Activated CD8-positive, alpha-beta memory T cell treated with anti-CD3 and anti-CD28 coated beads, Interleukin-2, amount 50 U/mL, for 4 hours (primary cell): ENCODE data around the gene CDH1.
A peak's percentile ranks its signal among the peaks of the same experiment; 100 is the strongest.
"Not testable (repeated sequence)": the region's sequence is repeated elsewhere in the genome, so short reads cannot be mapped to it uniquely, and the experiment has no call there.

Source experiments
- DNase-seq: peaks from one replicate; pipeline ENCODE4 v3.0.0-alpha.2; 2020

Gene CDH1

DNA sequence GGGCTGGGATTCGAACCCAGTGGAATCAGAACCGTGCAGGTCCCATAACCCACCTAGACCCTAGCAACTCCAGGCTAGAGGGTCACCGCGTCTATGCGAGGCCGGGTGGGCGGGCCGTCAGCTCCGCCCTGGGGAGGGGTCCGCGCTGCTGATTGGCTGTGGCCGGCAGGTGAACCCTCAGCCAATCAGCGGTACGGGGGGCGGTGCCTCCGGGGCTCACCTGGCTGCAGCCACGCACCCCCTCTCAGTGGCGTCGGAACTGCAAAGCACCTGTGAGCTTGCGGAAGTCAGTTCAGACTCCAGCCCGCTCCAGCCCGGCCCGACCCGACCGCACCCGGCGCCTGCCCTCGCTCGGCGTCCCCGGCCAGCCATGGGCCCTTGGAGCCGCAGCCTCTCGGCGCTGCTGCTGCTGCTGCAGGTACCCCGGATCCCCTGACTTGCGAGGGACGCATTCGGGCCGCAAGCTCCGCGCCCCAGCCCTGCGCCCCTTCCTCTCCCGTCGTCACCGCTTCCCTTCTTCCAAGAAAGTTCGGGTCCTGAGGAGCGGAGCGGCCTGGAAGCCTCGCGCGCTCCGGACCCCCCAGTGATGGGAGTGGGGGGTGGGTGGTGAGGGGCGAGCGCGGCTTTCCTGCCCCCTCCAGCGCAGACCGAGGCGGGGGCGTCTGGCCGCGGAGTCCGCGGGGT, at the start of gene CDH1:
Gene CDH1 (plus strand): TSS at position 247 of the 684 bp plus-strand sequence. CDS start 124 bp downstream, at position 371.
- peak; percentile 22 for DNase-seq

DNA sequence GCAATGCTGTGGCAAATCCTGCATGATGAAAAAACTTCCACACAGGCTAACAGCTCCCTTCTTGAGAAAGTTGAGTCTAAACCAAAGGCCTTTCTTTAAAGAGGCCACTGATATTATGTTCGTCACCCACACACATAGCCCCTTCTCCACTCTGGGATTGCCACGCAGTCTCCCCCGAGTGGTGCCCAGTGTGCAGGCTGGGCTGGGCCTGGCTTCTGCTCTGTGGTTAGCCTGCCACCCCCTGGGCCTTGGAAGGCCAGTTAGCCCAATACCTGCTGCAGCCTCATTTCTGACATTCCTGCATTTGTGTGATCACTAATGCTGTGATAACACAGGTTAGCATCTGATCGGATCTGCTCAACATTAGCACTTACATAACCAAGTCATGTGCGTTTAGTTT, 47.2 kb upstream of the CDH1 start:
- DNase-seq = no peak

DNA sequence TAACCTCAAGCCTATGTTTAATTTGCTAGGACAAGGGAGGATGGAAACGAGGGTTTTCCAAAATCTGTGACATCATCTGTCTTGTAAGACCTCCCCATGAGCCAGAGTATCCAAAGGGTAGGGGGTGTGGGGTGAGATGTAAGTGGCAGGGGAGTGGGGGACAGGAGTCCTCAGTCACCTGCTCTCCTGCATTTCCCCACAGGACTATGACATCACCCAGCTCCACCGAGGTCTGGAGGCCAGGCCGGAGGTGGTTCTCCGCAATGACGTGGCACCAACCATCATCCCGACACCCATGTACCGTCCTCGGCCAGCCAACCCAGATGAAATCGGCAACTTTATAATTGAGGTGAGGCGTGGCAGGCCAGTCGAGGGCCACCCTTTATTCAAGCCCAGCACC, 41.5 kb upstream of the CDH1 start:
- DNase-seq = no peak

DNA sequence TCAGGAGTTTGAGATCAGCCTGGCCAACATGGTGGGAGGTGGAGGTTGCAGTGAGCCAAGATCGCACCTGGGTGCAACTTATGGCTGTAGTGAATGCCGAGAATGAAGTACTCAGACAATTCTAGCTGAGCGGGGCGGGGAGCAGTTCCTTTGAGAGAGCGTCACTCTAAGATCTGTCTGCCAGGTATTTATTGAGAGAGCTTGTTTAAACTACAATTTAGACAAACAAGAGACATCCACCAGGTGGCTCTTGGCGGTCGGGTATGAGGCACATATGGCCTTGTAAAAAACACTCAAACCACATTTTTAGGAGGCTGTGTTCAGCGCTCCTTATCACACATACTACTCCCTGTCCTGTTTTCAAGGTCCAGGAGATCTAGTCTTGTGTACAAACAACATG, 40.6 kb upstream of the CDH1 start:
- no peak for DNase-seq

DNA sequence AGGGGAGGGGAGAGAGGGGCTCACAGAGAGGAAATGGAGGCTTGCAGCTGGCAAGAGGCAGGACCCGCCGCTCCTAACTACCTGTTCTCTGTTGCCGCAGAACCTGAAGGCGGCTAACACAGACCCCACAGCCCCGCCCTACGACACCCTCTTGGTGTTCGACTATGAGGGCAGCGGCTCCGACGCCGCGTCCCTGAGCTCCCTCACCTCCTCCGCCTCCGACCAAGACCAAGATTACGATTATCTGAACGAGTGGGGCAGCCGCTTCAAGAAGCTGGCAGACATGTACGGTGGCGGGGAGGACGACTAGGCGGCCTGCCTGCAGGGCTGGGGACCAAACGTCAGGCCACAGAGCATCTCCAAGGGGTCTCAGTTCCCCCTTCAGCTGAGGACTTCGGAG, 39.0 kb upstream of the CDH1 start:
- no peak for DNase-seq

DNA sequence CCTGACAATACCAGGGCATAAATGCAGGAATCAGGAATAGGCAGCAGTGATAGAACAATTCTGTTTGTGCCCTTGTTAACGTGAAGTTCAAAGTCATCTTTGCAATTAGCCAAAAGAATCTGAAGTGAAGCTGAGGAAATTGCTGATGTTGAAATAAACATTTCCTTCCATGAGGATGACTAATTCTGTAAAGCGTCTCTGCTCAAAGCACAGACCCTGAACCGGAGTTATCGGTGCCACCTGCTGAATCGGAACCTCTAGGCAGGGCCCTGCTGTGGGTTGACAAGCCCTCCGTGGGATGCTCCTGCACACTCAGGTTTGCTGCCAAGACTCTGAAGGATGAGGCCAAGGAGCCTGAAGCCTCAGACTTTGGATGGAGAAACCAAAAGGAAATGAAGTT, 37.0 kb upstream of the CDH1 start:
- DNase-seq = no peak

DNA sequence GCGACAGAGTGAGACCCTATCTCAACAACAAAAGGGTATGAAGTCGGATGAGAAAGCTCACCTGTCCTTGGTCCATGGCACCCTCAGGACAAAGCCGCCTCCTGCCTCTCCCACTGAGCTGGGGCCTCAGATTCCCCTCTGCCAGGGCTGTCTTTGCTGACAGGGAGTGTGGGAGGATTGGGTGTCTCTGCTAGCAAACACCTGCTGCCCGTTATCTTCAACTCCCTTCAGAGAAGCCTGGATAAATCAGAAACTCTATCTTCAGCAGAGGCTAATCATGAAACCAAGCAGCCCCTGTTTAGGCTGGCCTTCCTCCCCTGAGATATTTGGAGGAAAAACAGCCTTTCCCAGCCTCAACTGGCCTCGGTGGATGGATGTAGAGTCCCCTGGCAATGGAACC, 36.3 kb upstream of the CDH1 start:
- no peak for DNase-seq

DNA sequence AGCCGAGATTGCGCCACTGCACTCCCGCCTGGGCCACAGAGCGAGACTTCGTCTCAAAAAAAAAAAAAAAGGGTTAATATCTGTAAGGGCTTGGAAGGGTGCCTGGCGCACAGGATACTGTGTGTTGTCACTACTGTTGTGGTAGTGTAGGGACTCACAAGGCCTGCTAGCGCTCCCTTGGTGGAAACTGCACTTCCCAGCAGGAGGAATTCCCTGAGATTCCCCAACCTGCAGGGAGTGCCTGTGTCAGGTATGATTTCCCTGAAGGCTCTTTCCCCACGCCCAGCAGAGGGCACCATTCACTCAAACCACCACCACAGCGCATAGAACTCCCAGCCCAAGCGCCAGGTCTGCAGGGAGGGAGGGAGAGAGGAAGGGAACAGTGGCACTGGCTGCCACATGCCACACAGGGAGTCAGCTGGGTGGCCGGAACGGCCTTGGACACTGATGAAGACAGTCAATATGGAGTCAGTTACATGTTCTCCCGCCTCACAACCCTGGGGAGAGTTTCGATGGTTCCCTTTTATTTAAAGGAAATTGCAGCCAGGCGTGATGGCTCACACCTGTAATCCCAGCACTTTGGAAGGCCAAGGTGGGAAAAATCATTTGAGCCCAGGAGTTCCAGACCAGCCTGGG, 32.7 kb upstream of the CDH1 start:
- peak; percentile 54 for DNase-seq

DNA sequence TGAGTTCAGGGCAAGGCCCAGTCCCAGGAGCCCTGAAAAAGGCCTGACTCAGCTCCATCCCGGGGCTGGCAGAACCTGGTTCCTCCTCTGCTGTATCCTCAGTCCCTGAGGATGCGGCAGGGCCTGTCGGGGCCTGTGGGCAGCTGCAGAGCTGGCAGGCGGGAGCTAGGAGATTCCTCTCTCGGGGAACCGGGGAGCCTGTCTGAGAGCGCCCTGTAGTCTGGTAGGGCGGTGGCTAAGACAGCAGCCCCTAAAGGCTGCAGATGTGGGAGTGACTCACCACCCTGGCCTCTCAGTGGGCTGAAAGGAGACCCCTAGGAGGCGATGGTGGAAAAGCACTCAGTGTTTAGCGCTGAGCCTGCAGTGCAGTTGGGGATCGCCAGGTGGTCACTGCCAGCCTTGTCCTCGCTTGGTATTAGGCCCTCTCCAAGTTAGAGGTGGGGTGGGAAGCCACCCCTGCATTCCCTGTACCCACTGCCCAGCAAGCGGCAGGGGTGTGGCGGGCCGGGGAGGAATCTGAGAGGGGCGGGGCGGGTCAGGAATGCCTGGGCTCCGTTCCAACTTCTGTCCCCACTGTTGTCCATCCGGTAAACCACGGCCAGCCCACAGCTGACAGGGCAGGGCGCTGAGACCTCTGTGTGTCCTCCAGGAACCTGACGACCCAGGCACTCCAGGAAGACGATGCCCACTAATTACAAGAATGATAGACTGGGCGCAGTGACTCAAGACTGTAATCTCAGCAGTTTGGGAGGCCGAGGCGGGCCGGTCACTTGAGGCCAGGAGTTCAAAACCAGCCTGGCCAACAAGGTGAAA, 29.5 kb upstream of the CDH1 start:
- no peak for DNase-seq

DNA sequence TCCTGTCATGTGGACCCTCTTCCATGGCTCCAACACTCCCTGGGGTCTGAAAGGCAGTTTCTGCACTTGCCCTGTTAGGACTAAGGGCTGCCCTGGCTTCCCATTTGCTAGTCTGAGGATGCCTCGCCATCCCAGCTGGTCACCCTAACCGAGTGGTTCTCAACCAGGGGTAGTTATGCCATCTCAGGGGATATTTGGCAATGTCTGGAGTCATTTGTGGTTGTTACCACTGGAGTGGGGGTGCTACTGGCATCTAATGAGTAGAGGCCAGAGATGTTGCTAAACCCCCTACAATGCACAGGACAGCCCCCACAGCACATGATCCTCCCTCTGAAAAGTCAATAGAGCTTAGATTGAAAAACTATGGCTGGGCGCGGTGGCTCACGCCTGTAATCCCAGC, 26.9 kb upstream of the CDH1 start:
- DNase-seq = no peak

DNA sequence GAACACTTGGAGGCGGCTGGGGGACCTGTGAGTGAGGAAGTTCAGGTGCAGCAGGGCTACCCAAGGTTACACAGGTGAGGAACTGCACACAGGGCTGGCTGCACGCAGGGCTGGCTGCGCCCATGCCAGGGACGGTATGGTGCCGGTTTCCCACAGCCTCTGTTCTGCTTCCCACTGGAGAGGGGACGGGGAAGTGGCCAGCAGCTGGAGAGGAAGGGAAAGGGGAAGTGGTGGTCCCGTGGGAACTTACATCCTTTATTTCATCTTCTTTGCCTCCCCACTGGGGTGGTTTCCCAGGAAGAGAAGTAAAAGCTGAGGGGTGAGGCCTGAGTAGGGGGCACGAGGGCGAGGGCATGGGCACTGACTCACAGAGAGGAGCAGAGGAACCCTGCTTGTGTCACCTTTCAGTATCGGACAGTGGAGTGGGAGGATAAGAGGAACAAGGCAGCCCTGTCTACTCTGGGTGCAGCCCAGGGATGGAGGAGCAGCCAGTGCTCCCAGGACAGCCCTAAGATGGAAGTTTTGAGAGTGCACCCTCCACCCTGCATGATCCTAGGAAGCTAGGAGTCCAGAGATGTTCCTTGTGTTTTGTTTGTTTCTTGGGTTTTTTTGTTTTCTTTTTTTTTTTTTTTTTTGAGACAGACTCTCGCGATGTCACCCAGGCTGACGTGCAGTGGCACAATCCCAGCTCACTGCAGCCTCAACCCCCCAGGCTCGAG, 25.5 kb upstream of the CDH1 start:
- no peak for DNase-seq

DNA sequence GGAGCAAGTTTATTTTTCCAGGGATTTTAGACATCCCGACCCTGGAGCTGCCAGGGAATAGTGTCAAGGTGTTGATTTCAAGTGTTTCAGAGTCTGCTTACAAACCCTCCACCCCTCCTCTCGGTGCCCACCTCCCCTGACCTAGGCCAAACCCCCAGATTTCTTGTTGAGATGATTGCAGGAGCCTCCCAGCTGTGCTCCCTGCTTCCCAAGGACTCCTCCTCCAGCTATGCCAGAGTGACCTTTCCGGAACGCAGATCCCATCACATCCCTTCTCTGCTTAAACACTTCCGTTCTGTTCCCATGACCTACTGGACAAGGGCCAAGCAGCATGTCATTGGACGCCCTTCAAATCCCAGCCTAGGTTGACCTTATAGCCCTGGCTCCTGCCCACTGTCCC, 23.7 kb upstream of the CDH1 start:
- no peak for DNase-seq

DNA sequence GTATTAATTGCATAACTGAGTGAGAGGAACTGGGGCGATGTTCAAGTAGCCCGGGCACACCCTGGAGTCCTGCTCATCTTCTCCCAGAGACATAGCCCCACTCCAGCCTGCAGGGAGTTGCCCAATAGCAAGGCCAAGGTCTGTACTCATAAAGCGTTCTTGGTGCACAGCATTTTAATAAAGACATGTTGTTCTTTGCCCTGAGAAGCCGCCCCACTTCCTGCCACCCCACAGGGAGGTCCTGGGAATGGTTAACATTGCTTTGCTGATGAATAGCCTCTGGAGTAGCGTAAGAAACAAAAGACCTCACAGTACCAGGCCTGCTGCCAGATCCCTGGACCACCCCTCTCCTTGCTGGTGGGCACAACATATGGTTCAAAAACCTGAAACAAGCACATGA, 21.6 kb upstream of the CDH1 start:
- no peak for DNase-seq

DNA sequence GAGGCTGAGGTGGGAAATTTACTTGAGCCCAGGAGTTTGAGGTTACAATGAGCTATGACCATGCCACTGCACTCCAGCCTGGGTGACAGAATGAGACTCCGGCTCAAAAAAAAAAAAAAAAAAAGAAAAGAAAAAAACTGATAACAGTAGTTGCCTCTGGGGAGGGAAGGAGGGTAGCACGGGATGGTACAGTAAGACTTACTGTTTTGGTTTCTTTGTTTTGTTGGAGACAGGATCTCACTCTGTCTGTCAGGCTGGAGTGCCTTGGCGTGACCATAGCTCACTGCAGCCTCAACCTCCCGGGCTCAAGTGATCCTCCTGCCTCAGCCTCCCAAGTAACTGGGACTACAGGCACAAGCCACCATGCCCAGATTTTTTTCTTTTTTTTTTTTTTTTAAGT, 20.6 kb upstream of the CDH1 start:
- DNase-seq = not testable (repeated sequence)

DNA sequence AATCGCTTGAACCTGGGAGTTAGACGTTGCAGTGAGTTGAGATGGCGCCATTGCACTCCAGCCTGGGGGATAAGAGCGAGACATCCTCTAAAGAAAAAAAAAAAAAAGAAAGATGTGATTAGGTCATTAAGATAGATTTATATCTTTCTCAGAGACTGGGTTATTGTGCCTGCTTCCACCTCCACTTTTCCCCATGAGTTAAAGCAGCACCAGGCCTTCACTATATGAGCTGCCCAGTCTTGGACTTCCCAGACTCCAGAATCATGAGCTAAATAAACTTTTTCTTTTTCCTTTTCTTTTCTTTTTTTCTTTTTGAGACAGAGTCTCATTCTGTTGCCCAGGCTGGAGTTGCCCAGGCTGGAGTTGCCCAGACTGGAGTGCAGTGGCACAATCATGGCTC, 19.4 kb upstream of the CDH1 start:
- no peak for DNase-seq

DNA sequence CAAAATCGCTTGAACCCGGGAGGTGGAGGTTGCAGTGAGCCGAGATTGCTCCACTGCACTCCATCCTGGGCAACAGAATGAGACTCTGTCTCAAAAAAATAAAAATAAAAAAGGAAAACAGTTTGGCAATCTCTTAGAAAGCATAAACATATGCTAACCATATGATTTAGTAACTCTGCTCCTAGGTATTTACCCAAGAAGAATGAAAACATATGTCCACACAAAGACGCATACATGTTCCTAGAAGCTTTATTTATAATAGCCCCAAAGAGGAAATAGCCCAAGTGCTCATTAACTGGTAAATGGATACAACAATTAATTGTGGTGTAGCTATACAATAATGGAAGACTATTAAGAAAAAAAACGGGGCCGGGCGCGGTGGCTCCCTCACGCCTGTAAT, 18.5 kb upstream of the CDH1 start:
- DNase-seq = no peak

DNA sequence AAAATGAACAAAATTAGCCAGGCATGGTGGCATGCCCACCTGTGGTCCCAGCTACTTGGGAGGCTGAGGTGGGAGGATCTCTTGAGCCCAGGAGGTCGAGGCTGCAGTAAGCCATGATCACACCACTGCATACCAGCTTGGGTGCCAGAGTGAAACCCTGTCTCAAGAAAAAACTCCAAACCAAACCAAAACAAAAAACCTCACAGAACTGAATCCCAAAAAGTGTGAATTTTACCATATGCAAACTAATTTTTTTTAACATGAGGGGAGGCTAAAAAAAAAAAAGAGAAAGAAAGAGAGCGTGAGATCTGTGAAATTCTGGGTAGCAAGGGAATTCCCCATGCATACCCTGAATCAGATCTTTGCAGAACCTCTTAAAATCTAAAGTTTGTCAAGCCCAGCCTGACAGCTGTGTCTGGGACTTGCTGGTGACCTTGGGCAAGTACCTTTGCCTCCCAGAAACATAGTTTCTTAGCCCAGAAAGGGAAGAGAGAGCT, 17.1 kb upstream of the CDH1 start:
- DNase-seq = no peak

DNA sequence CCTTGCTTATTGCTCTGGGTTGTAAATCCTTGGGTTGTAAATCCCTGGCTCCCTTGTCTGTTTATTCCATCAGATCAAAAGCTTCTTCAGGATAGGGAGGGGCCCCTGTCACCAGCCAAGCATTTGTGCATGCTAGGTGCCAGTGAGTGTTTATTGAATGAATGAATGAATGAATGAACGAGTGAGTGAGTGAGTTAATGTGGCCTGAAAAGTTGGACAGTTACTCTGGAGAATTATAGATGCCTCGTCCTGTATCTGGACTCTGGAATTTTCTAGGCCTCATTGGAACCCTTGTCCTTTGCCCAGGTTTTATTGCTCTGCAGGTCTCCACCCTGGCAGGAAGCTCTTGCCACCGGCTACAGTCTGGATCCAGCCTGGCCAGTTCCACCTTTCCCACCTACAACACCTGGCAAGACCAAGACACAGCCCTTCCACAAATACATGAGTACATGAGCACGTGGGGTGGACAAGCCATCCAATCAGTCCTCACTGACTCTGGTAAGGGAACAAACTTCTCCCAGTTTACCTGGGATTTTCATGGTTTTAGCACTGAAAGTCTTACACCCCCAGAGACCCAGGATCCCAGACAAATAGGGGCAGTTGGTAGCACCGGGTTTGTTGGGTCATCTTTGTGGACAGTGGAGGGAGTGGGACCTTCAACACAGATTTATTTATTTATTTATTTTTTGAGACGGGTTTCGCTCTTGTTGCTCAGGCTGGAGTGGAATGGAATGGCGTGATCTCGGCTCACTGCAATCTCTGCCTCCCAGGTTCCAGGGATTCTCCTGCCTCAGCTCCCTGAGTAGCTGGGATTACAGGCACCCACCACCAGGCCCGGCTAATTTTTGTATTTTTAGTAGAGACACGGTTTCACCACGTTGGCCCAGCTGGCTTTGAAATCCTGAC, 14.7 kb upstream of the CDH1 start:
- DNase-seq = no peak

DNA sequence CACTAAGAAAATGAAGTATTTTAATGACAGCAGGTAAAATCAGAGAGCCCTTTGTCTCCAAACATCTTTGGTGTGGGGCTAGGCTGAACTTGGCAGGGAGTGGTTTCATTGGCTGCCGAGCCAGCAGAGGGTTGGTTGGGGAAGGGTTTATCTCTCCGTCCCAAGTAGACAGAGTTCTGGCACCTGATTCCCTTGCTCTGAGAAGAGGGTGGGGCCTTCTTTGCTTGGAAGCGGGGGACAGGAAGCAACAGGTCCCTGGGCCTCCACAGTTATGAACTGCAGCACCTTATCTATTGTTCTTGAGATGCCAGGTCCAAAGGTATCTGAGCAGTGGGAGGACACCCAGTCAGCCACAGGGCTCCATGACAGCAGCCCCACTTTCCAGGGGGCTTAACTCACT, 12.3 kb upstream of the CDH1 start:
- DNase-seq = no peak

DNA sequence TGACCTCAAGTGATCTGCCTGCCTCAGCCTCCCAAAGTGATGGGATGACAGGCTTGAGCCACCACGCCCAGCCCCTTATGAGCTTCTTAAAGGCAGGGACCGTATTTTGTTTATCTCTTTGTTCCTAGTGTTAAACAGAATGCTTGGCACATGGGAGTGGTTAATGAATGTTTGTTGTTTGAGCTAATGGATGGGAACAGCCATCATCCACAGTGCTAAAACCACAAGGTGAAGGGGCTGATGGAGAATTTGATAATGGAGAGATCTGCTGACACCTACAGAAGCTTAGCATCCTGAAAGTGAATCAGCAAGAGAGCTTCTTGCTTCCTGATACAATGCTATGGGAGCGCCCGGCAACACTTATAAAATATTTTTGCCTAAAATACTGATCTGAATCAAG, 8.6 kb upstream of the CDH1 start:
- DNase-seq = no peak

DNA sequence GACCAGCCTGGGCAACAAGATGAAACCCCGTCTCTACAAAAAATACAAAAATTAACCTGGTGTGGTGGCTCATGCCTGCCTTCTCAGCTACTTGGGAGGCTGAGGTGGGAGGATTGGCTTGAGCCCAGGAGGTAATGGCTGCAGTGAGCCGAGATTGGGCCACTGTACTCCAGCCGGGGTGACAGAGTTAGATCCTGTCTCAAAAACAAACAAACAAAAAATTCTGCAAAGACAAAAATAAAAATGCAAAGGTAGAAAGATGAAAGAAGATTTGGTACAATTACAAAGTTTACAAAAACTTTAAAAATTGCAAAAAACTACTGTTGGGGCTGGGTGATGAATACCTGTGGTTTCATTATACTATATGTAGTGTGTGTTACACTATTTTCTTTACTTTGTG, 5.5 kb upstream of the CDH1 start:
- DNase-seq = no peak

DNA sequence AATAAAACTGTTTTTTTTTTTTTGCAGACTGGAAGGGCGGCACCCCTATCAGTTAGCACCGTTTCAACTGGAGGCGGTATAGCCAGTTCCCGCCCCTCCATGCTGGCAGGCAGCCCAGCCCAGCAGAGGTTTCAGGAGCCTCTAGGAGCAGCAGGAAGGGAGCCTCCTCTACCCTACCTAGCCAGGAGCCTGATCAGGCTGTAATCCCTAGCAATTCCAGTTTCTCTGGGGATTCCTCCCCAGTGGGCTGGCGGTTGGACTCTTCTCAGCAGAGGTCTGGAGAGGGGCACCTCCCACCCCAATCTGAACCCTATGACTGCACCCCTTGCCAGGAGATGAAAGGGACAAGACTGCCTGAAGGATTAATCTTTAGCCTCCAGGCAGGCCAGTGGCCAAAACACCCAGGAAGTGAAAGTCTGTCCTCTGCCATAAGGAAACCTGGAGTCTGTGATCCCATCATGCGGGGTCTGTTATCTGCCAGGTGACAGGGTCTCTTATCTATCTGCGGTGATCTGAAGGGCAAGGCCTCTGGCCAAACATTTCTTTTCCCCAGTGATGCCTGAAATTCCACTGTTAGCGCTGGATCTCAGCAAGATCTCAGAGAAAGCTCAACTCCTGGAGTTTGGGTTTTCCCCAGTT, 4.9 kb upstream of the CDH1 start:
- DNase-seq = no peak
